Fibroblast of pulmonary artery (primary cell): Measurements from ENCODE around the gene CEPT1.

ENCODE experiments used
- DNase-seq: peaks from one replicate; pipeline ENCODE4 v3.0.0-alpha.2; 2010; ENCODE audit warnings: low read depth
- H3K4me3 ChIP-seq: replicated peaks from 2 replicates; pipeline ENCODE4 v1.5.1; 2011; ENCODE audit warnings: low read depth, mild to moderate bottlenecking, control low read depth, low read length, moderate library complexity
- CTCF ChIP-seq: IDR thresholded peaks from 2 replicates; pipeline ENCODE4 v1.5.1; 2011; ENCODE audit warnings: mild to moderate bottlenecking, control low read depth, low read length, inconsistent platforms; ENCODE audit errors: missing control alignments

The CEPT1 gene

GRCh38 chr1:111217183-111217910 is 77.3 kb downstream of the CEPT1 start:
- DNase-seq, result no peak
- no peak for TF ChIP-seq CTCF
- H3K4me3 ChIP-seq, result no peak overlapping the region

DNA sequence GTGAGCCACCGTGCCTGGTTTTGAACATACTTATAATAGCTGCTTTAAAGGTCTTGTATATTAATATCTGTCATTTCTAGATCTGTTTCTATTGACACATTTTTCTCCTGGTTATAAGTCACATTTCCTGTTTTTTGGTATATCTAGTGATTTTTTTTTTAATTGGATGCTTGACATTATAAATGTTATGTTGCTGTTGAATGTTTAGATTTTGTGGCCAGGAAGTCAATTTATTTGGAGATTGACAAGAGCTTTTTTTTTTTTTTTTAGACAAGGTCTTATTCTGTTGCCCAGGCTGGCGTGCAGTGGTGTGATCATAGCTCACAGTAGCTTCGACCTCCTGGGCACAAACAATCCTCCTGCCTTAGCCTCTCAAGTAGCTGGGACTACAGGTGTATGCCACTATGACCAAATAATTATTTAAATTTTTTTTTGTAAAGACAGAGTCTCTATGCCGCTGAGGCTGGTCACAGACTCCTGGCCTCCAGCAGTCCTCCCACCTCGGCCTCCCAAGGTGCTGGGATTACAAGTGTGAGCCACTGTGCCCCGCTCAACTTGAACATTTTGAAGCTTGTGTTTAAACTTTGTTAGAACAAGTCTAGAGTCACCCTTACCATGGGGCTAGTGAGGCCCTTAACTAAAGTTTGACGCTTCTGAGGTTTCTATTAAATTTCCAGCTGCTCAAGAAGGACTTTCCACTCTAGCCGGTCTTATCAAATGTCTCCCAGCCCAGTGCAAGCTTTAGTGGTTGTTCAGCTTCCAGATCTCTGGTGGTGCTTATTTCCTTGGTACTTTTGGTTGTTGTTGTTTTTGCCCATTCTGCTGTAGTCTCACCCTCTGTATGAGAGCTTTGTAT is 78.9 kb downstream of the CEPT1 start:
- TF ChIP-seq CTCF, result no peak
- DNase-seq, result no peak
- no peak overlapping the region for H3K4me3 ChIP-seq

GRCh38 chr1:111219557-111220286 is 79.7 kb downstream of the CEPT1 start:
- no peak for TF ChIP-seq CTCF
- H3K4me3 ChIP-seq, result no peak overlapping the region
- DNase-seq, result no peak

DNA sequence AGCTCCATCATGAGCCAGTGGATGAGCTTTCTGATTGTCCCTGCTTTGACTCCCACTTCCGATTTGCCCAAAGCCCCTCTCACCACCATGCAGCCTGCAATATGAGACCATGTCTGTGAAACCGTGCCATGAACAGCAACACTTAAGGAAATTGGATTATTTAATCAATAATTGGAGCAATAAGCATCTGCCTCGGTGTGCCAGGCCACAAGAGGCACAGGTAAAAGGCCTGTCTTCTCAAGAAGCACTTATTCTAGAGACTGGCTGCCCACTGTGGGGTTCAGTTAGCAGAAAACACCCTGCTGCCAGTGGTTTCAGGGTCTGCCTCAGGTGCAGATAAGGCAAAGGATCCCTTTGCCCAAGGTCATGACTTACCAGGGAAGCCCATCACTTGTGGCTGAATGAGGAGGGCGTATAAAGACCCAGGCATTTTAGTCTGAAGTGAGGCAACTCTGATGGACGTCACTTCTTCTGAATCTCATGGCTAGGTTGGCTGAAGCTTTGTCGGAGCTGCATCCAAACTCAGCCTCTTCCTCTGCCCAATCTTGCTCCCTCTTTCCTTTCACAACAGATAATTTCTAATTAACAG is 80.4 kb downstream of the CEPT1 start:
- no peak for TF ChIP-seq CTCF
- no peak for DNase-seq
- no peak overlapping the region for H3K4me3 ChIP-seq

DNA sequence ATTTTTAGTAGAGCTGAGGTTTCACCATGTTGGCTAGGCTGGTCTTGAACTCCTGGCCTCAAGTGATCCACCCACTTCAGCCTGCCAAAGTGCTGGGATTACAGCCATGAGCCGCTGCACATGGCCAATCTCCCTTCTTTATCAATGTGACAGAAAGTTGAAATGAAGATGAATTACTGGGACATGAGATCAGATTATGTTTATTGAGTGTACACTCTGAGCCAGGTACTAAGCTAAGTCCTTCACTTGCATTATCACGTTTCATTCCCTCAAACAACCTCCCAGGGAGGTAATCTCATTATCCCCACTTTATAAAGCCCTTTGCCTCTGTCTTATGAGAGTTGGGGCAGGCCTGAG is 81.2 kb downstream of the CEPT1 start:
- H3K4me3 ChIP-seq, result no peak overlapping the region
- DNase-seq, result no peak
- TF ChIP-seq CTCF, result no peak

GRCh38 chr1:111221633-111222291 is 81.7 kb downstream of the CEPT1 start:
- no peak overlapping the region for H3K4me3 ChIP-seq
- TF ChIP-seq CTCF, result no peak
- no peak for DNase-seq
